Pancreas (tissue), 10 donors: ENCODE measurements around the gene ROR2. TPM values are rescaled to one million over a fixed set of nuclear protein-coding genes. Genes with fewer than 3 reads are reported as not detected.
A peak's percentile ranks its signal among the peaks of the same experiment; 100 is the strongest.

Experiments used
- ATAC-seq, 4 donors: fragments of 200-7000 bp; cut with Tn5 transposase; one replicate each; pipeline versions ENCODE4 v1.8.0 to v1.9.1; 2020; ENCODE audit warnings: mild to moderate bottlenecking in 4 of 4, moderate library complexity in 4 of 4
- DNase-seq, 6 donors: peaks; one replicate each; pipeline ENCODE4 v3.0.0-alpha.2; 2020
- FAIRE-seq: peaks from 2 replicates; lab custom pipeline; 2012; peaks lifted over from hg19 to GRCh38; lab: Jason Lieb, UNC
- H3K27ac ChIP-seq, 4 donors: fragments of 200-600 bp; sonication (generic); 1 replicate in 3 of 4; 2 replicates in 1 of 4; pipeline versions ENCODE4 v1.5.0 to v1.8.0; 2020
- H3K27me3 ChIP-seq, 4 donors: fragments of 200-600 bp; one replicate each; pipeline ENCODE4 v1.8.0; 2021
- H3K36me3 ChIP-seq, 3 donors: fragments of 200-600 bp; sonication (generic) in 1 of 3; one replicate each; pipeline versions ENCODE4 v1.5.0 to v1.8.0; 2020 to 2021
- H3K4me1 ChIP-seq, 3 donors: fragments of 200-600 bp; one replicate each; pipeline ENCODE4 v1.8.0; 2021
- H3K4me3 ChIP-seq, 4 donors: fragments of 200-600 bp; sonication (generic) in 2 of 4; one replicate each; pipeline versions ENCODE4 v1.5.0 to v1.8.0; 2020 to 2021
- H3K9me3 ChIP-seq, 4 donors: fragments of 200-600 bp; one replicate each; pipeline ENCODE4 v1.8.0; 2021
- WGBS, 2 donors: extraction: QIAGEN DNeasy Blood & Tissue Kit; methylation state at CpG; one replicate each; pipeline ENCODE4 v1.1.7; 2013; 5-methylcytosine and 5-hydroxymethylcytosine counted together
- intact Hi-C, 3 donors: fragments of 100-400 bp; cut with DNase I; formaldehyde crosslinking; loops; one replicate each; pipeline versions ENCODE4 v1.11.1 to v1.14.2; 2022
- polyA plus RNA-seq, 2 donors: library from polyadenylated mRNA; stranded (reverse); fragments of 200-250 nt; gene quantifications; one replicate each; pipeline ENCODE4 v1.2.3, GENCODE V29; 2013
- total RNA-seq, 6 donors: library from RNA; stranded (reverse); fragmentation: NEBNext Ultra II Directional in 4 of 6; extraction: Animal tissue kit (Norgen Biotek cat#: 25700) in 4 of 6; gene quantifications; one replicate each; pipeline versions ENCODE4 v1.2.1 to v1.2.4, GENCODE V29; 2021 to 2023
- TF ChIP-seq, protein P1 (sequence below), 4 donors: fragments of 200-600 bp; sonication (generic) in 3 of 4; IDR thresholded peaks; one replicate each; pipeline versions ENCODE4 v1.5.0 to v1.8.0; 2021; ENCODE audit warnings: antibody characterized with exemption in 4 of 4
- donor health status: healthy with polysubstance abuse.
- donor health status: DM: no; HTN: no; CAD: no; lungs with moderate emphysema.
- donor health status: DM: no; HTN: no; CAD: no.
- donor health status: control.
- donor health status: control.
- donor health status: Bipolar disorder and iron deficiency.
- donor health status: DM: yes; HTN: yes; CAD: no.
- donor health status: DM: no; HTN: no; CAD: no.
- donor health status: DM: no; HTN: no; CAD: no.
- donor health status: DM: yes; HTN: yes; CAD: no.

The ROR2 gene
- total and polyA plus RNA-seq, 8 donors: 0.67 to 6.3 (median 1.2) TPM

- Histone ChIP-seq H3K9me3 (no peaks in the 10 kb centered on the region), H3K36me3 (no peaks in the 10 kb centered on the region), H3K4me3 (peak overlapping the region in 2 of 4 donors; percentile 30 to 37), H3K4me1 (peaks cover 0 to 3% (median 0%) of the 10 kb centered on the region in 3 donors), H3K27ac (peak overlapping the region in 1 of 4 donors; percentile 33), H3K27me3 (no peaks in the 10 kb centered on the region)
- ATAC-seq (peak; percentile 94 to 96 (median 96)), FAIRE-seq (peak; percentile 63), DNase-seq (peak; percentile 79 to 94 (median 85))
- WGBS, 2 donors: 5 to 8% methylated on average over 29 to 36 of the region's 39 CpGs
- intact Hi-C loops: no loop called here
- TF ChIP-seq, protein P1, sequence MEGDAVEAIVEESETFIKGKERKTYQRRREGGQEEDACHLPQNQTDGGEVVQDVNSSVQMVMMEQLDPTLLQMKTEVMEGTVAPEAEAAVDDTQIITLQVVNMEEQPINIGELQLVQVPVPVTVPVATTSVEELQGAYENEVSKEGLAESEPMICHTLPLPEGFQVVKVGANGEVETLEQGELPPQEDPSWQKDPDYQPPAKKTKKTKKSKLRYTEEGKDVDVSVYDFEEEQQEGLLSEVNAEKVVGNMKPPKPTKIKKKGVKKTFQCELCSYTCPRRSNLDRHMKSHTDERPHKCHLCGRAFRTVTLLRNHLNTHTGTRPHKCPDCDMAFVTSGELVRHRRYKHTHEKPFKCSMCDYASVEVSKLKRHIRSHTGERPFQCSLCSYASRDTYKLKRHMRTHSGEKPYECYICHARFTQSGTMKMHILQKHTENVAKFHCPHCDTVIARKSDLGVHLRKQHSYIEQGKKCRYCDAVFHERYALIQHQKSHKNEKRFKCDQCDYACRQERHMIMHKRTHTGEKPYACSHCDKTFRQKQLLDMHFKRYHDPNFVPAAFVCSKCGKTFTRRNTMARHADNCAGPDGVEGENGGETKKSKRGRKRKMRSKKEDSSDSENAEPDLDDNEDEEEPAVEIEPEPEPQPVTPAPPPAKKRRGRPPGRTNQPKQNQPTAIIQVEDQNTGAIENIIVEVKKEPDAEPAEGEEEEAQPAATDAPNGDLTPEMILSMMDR (IDR thresholded peaks at IDR 0.05): no peak
Observed at GRCh38 chr9:91714020-91714806, 235.8 kb downstream of the ROR2 start.

- H3K4me3 ChIP-seq: no peak overlapping the region
- no peaks in the 10 kb centered on the region for H3K9me3 ChIP-seq
- H3K4me1 ChIP-seq: peaks cover 0 to 3% (median 0%) of the 10 kb centered on the region in 3 donors
- intact Hi-C loops: no loop called here
- 84 to 90% methylated on average over 7 of the region's 7 CpGs for WGBS, 2 donors
- no peak for DNase-seq
- no peaks in the 10 kb centered on the region for H3K27me3 ChIP-seq
- H3K36me3 ChIP-seq: no peaks in the 10 kb centered on the region
- no peak overlapping the region for H3K27ac ChIP-seq
- ATAC-seq: no peak
- TF ChIP-seq, protein P1 (IDR thresholded peaks at IDR 0.05): no peak
- no peak for FAIRE-seq
Observed at GRCh38 chr9:91712811-91713210, 237.2 kb downstream of the ROR2 start.

- H3K9me3 ChIP-seq: no peaks in the 10 kb centered on the region
- FAIRE-seq (no peak), DNase-seq (no peak), ATAC-seq (no peak)
- TF ChIP-seq, protein P1 (IDR thresholded peaks at IDR 0.05): no peak
- peaks cover 0 to 3% (median 0%) of the 10 kb centered on the region in 3 donors for H3K4me1 ChIP-seq
- H3K27me3 ChIP-seq: no peaks in the 10 kb centered on the region
- H3K36me3 ChIP-seq: no peaks in the 10 kb centered on the region
- no peak overlapping the region for H3K27ac ChIP-seq
- H3K4me3 ChIP-seq: no peak overlapping the region
- intact Hi-C loops: no loop called here
- WGBS, 2 donors: 83% methylated on average over 8 of the region's 8 CpGs
Observed at GRCh38 chr9:91711755-91712601, 238.1 kb downstream of the ROR2 start.

DNA sequence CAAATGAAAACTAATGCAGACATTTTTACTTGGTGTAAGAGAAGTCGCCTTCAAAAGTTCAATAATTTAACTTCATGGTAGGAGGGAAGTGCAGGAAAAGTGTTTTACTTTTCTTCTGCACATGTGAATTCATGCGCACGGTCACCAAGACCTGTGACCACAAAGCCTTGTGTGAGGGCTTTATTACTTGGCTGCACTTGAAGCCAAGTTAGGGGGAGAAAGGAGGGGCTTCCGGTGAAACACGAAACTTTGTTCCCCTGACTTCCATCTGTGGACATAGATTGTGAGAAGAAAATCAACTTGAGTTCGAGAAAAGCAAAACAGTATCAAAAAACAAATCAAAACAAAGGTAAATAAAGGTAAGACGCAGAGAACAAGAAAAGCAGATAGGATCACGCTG, 239.9 kb downstream of the ROR2 start:
- ATAC-seq (no peak), FAIRE-seq (no peak), DNase-seq (no peak)
- H3K36me3 ChIP-seq: no peaks in the 10 kb centered on the region
- WGBS, 2 donors: 68 to 70% methylated on average over 8 of the region's 8 CpGs
- H3K27ac ChIP-seq: no peak overlapping the region
- TF ChIP-seq, protein P1 (IDR thresholded peaks at IDR 0.05): no peak
- no peaks in the 10 kb centered on the region for H3K27me3 ChIP-seq
- no peaks in the 10 kb centered on the region for H3K9me3 ChIP-seq
- intact Hi-C loops: no loop called here
- no peak overlapping the region for H3K4me3 ChIP-seq
- peaks cover 0 to 3% (median 0%) of the 10 kb centered on the region in 3 donors for H3K4me1 ChIP-seq
